A549 (cell line): ENCODE data around the gene ARFGEF3. TPM values are rescaled to one million over a fixed set of nuclear protein-coding genes. Genes with fewer than 3 reads are reported as not detected.

Experiments
- ATAC-seq, 2 experiments: fragments of 200-7000 bp in 1 of 2; fragments of >200 bp in 1 of 2; cut with Nextera tagmentation in 1 of 2; cut with Tn5 transposase in 1 of 2; 3 replicates each; pipeline versions ENCODE4 v1.8.0 to v1.9.1; 2018 to 2020; ENCODE audit warnings: mild to moderate bottlenecking in 1 of 2, moderate library complexity in 1 of 2
- CTCF ChIA-PET: fragments of 300-600 bp; sonication (Branson Sonifier 250); formaldehyde crosslinking; extraction: SDS; loops from one replicate; lab custom pipeline; 2021; ENCODE audit warnings: antibody characterized with exemption, inconsistent platforms; lab: Yijun Ruan, JAX
- POLR2A ChIA-PET: fragments of 350-600 bp; formaldehyde crosslinking; extraction: SDS; loops from one replicate; lab custom pipeline; 2021; ENCODE audit warnings: antibody characterized with exemption, inconsistent platforms; lab: Yijun Ruan, JAX
- DNase-seq, 2 experiments: peaks; one replicate each; pipeline versions ENCODE4 v3.0.0 to v3.0.0-alpha.2; 2011 to 2016; ENCODE audit warnings: low read depth in 1 of 2, low spot score in 1 of 2
- FAIRE-seq: peaks from 2 replicates; lab custom pipeline; 2011; peaks lifted over from hg19 to GRCh38; lab: Jason Lieb, UNC
- H3K27ac ChIP-seq, 2 experiments: fragments of >200 bp; sonication (Bioruptor Twin); formaldehyde crosslinking; 3 replicates each; pipeline ENCODE4 v1.5.1; 2016 to 2017
- H3K4me1 ChIP-seq: fragments of >200 bp; sonication (Bioruptor Twin); formaldehyde crosslinking; 3 replicates; pipeline ENCODE4 v1.6.1; 2016
- H3K4me2 ChIP-seq: fragments of >200 bp; sonication (Bioruptor Twin); formaldehyde crosslinking; 3 replicates; pipeline ENCODE4 v1.6.1; 2016
- H3K4me3 ChIP-seq: fragments of >200 bp; sonication (Bioruptor Twin); formaldehyde crosslinking; 3 replicates; pipeline ENCODE4 v1.5.1; 2016
- H3K9me3 ChIP-seq: fragments of >200 bp; sonication (Bioruptor Twin); formaldehyde crosslinking; 3 replicates; pipeline ENCODE4 v1.6.1; 2016
- BCL3 ChIP-seq: fragments of >200 bp; sonication (Bioruptor Twin); formaldehyde crosslinking; IDR thresholded peaks from 3 replicates; pipeline ENCODE4 v1.6.1; 2016
- HOXA7 ChIP-seq: fragments of 250-450 bp; sonication (Bioruptor Pico); IDR thresholded peaks from 2 replicates; pipeline ENCODE4 v1.5.0; 2020; ENCODE audit warnings: mild to moderate bottlenecking, moderate library complexity
- HOXB13 ChIP-seq: fragments of 250-450 bp; sonication (Bioruptor Pico); IDR thresholded peaks from 2 replicates; pipeline ENCODE4 v1.5.0; 2020; ENCODE audit warnings: low read depth, mild to moderate bottlenecking, moderate library complexity
- HOXB5 ChIP-seq: fragments of 250-450 bp; sonication (Bioruptor Pico); IDR thresholded peaks from 2 replicates; pipeline ENCODE4 v1.5.0; 2020; ENCODE audit warnings: mild to moderate bottlenecking, moderate library complexity
- JUN ChIP-seq, 2 experiments: fragments of >200 bp; sonication (Bioruptor Twin); formaldehyde crosslinking; IDR thresholded peaks; 2 replicates in 1 of 2; 3 replicates in 1 of 2; pipeline ENCODE4 v1.6.1; 2016 to 2017
- JUNB ChIP-seq: fragments of >200 bp; sonication (Bioruptor Twin); formaldehyde crosslinking; IDR thresholded peaks from 2 replicates; pipeline ENCODE4 v1.6.1; 2016
- KDM1A ChIP-seq: fragments of 200-600 bp; sonication (generic); IDR thresholded peaks from 2 replicates; pipeline ENCODE4 v1.6.1; 2016; ENCODE audit warnings: low read depth, mild to moderate bottlenecking
- MAFK ChIP-seq: fragments of 450-650 bp; IDR thresholded peaks from 2 replicates; pipeline ENCODE4 v1.6.1; 2014; ENCODE audit not compliant: partially characterized antibody
- NFE2L2 ChIP-seq: fragments of 150-350 bp; conservative IDR thresholded peaks from 2 replicates; pipeline ENCODE4 v1.6.1; 2014; ENCODE audit warnings: low read length
- PHF8 ChIP-seq: fragments of 200-600 bp; sonication (generic); IDR thresholded peaks from 2 replicates; pipeline ENCODE4 v1.6.1; 2016; ENCODE audit warnings: low read depth, mild to moderate bottlenecking, antibody characterized with exemption, moderate library complexity, borderline replicate concordance
- POLR2A ChIP-seq: IDR thresholded peaks from 2 replicates; pipeline ENCODE4 v1.6.1; 2012; ENCODE audit warnings: mild to moderate bottlenecking, low read length
- POLR2AphosphoS2 ChIP-seq: conservative IDR thresholded peaks from 2 replicates; pipeline ENCODE4 v1.6.1; 2012; ENCODE audit warnings: low read length, improper control_type of control experiment, inconsistent platforms
- RAD21 ChIP-seq, 2 experiments: fragments of >200 bp in 1 of 2; sonication (Bioruptor Twin) in 1 of 2; formaldehyde crosslinking in 1 of 2; IDR thresholded peaks in 1 of 2; conservative IDR thresholded peaks in 1 of 2; 2 replicates in 1 of 2; 3 replicates in 1 of 2; pipeline ENCODE4 v1.6.1; 2012 to 2018; ENCODE audit warnings: inconsistent platforms in 1 of 2
- RFX5 ChIP-seq: fragments of 450-650 bp; IDR thresholded peaks from 2 replicates; pipeline ENCODE4 v1.7.1; 2014; ENCODE audit warnings: antibody characterized with exemption, mild to moderate bottlenecking, moderate library complexity
- RNF2 ChIP-seq: fragments of 200-600 bp; sonication (generic); IDR thresholded peaks from 2 replicates; pipeline ENCODE4 v1.6.1; 2016; ENCODE audit warnings: low read depth, mild to moderate bottlenecking, antibody characterized with exemption, moderate library complexity, borderline replicate concordance
- SMC3 ChIP-seq: fragments of >200 bp; sonication (Bioruptor Twin); formaldehyde crosslinking; IDR thresholded peaks from 3 replicates; pipeline ENCODE4 v1.6.1; 2018; ENCODE audit warnings: inconsistent platforms
- SREBF2 ChIP-seq: fragments of 450-650 bp; IDR thresholded peaks from 2 replicates; pipeline ENCODE4 v1.6.1; 2014; ENCODE audit warnings: mild to moderate bottlenecking, moderate library complexity
- ZSCAN20 ChIP-seq: fragments of 250-450 bp; sonication (Bioruptor Pico); IDR thresholded peaks from 2 replicates; pipeline ENCODE4 v1.8.0; 2022; ENCODE audit warnings: mild to moderate bottlenecking, moderate library complexity
- WGBS: methylation state at CpG from one replicate; pipeline ENCODE4 v1.1.6; 2017; ENCODE audit errors: missing lambda C conversion rate; 5-methylcytosine and 5-hydroxymethylcytosine counted together
- polyA plus RNA-seq, 4 experiments: library from polyadenylated mRNA; depleted of rRNA in 3 of 4; stranded (reverse); fragments of >200 nt; fragmentation: RNase III in 1 of 4; extraction: RNeasy Plus Mini Kit Qiagen cat#74134 plus additional on column Dnase treatment in 1 of 4; gene quantifications; 2 replicates in 3 of 4; 3 replicates in 1 of 4; pipeline ENCODE4 v1.2.3, GENCODE V29; 2011 to 2017
- TF ChIP-seq, protein P1 (sequence below): fragments of 150-350 bp; IDR thresholded peaks from 2 replicates; pipeline ENCODE4 v1.6.1; 2014; ENCODE audit warnings: low read depth, mild to moderate bottlenecking, low read length
- TF ChIP-seq, protein P2 (sequence below): IDR thresholded peaks from 2 replicates; pipeline ENCODE4 v1.6.1; 2012
- TF ChIP-seq, protein P3 (sequence below): fragments of 450-650 bp; IDR thresholded peaks from 2 replicates; pipeline ENCODE4 v1.6.1; 2014; ENCODE audit warnings: antibody characterized with exemption
- TF ChIP-seq, protein P4 (sequence below): IDR thresholded peaks from 2 replicates; pipeline ENCODE4 v1.6.1; 2012; ENCODE audit warnings: low read depth, borderline replicate concordance
- TF ChIP-seq, protein P5 (sequence below): fragments of >200 bp; sonication (Bioruptor Twin); formaldehyde crosslinking; IDR thresholded peaks from 2 replicates; pipeline ENCODE4 v1.6.1; 2016

The ARFGEF3 gene
- polyA plus RNA-seq, 2 of the 4 experiments (the other 2 are of a cell fraction) = 0.15 to 0.83 TPM

GRCh38 chr6:138124096-138124495 lies 37.6 kb upstream of the ARFGEF3 start:
- 13% methylated on average over 4 of the region's 4 CpGs for WGBS
- ChIA-PET CTCF (interaction anchor here (2.7 kb wide), 1 partner anchor 8 kb away, joined by 21 read pairs; no protein-coding TSS in a partner anchor), POLR2A (no interaction called here)
- TF ChIP-seq KDM1A (no peak), SREBF2 (no peak), HOXB5 (CRISPR knock-in tag) (no peak), RAD21 (conservative IDR thresholded peaks at IDR 0.05 in 1 of 2, IDR thresholded peaks at IDR 0.05 in 1 of 2) (no peak), PHF8 (no peak), POLR2A (no peak), JUNB (no peak)
- TF ChIP-seq, protein P1, sequence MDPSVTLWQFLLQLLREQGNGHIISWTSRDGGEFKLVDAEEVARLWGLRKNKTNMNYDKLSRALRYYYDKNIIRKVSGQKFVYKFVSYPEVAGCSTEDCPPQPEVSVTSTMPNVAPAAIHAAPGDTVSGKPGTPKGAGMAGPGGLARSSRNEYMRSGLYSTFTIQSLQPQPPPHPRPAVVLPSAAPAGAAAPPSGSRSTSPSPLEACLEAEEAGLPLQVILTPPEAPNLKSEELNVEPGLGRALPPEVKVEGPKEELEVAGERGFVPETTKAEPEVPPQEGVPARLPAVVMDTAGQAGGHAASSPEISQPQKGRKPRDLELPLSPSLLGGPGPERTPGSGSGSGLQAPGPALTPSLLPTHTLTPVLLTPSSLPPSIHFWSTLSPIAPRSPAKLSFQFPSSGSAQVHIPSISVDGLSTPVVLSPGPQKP = no peak
- TF ChIP-seq, protein P2, sequence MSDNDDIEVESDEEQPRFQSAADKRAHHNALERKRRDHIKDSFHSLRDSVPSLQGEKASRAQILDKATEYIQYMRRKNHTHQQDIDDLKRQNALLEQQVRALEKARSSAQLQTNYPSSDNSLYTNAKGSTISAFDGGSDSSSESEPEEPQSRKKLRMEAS = no peak
- TF ChIP-seq, protein P3, sequence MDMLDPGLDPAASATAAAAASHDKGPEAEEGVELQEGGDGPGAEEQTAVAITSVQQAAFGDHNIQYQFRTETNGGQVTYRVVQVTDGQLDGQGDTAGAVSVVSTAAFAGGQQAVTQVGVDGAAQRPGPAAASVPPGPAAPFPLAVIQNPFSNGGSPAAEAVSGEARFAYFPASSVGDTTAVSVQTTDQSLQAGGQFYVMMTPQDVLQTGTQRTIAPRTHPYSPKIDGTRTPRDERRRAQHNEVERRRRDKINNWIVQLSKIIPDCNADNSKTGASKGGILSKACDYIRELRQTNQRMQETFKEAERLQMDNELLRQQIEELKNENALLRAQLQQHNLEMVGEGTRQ = no peak
- Histone ChIP-seq H3K4me3 (no peak overlapping the region), H3K27ac (no peak overlapping the region), H3K4me1 (no peaks in the 10 kb centered on the region), H3K4me2 (no peak overlapping the region), H3K9me3 (no peaks in the 10 kb centered on the region)
- ATAC-seq (no peak), FAIRE-seq (no peak), DNase-seq (no peak)

- CTCF ChIA-PET = no interaction called here
Measured at GRCh38 chr6:138128096-138128495, 33.6 kb upstream of the ARFGEF3 start.

GRCh38 chr6:138129190-138129589 lies 32.5 kb upstream of the ARFGEF3 start:
- H3K4me3 ChIP-seq = no peak overlapping the region
- ATAC-seq (no peak), DNase-seq (no peak), FAIRE-seq (no peak)
- POLR2A ChIA-PET = no interaction called here
- CTCF ChIA-PET = no interaction called here
- WGBS = 67% methylated on average over 8 of the region's 8 CpGs
- no peaks in the 10 kb centered on the region for H3K9me3 ChIP-seq
- no peak for TF ChIP-seq NFE2L2
- TF ChIP-seq RNF2 = no peak
- no peak for TF ChIP-seq HOXB13
- no peak for TF ChIP-seq SMC3
- TF ChIP-seq, protein P3 = no peak
- no peak overlapping the region for H3K4me2 ChIP-seq
- no peak overlapping the region for H3K27ac ChIP-seq
- H3K4me1 ChIP-seq = no peaks in the 10 kb centered on the region

More at GRCh38 chr6:138128096-138128495, 33.6 kb upstream of the ARFGEF3 start:
- FAIRE-seq (no peak), DNase-seq (no peak), ATAC-seq (no peak)
- H3K27ac ChIP-seq = no peak overlapping the region
- WGBS = 53% methylated on average over 3 of the region's 3 CpGs
- no peak overlapping the region for H3K4me2 ChIP-seq
- POLR2A ChIA-PET = no interaction called here
- no peaks in the 10 kb centered on the region for H3K4me1 ChIP-seq
- H3K4me3 ChIP-seq = no peak overlapping the region
- TF ChIP-seq BCL3 (no peak), RNF2 (no peak), ZSCAN20 (CRISPR knock-in tag) (no peak)
- no peaks in the 10 kb centered on the region for H3K9me3 ChIP-seq

GRCh38 chr6:138142806-138143205 lies 18.9 kb upstream of the ARFGEF3 start:
- no peak overlapping the region for H3K27ac ChIP-seq
- no peaks in the 10 kb centered on the region for H3K4me1 ChIP-seq
- FAIRE-seq (no peak), ATAC-seq (no peak), DNase-seq (no peak)
- CTCF ChIA-PET = no interaction called here
- no peak overlapping the region for H3K4me2 ChIP-seq
- H3K9me3 ChIP-seq = no peaks in the 10 kb centered on the region
- 28% methylated on average over 4 of the region's 4 CpGs for WGBS
- no peak overlapping the region for H3K4me3 ChIP-seq
- TF ChIP-seq POLR2AphosphoS2 (no peak), JUN (IDR thresholded peaks at IDR 0.05) (no peak), HOXA7 (CRISPR knock-in tag) (no peak), RFX5 (no peak), MAFK (no peak)
- TF ChIP-seq, protein P2 = no peak
- TF ChIP-seq, protein P4, sequence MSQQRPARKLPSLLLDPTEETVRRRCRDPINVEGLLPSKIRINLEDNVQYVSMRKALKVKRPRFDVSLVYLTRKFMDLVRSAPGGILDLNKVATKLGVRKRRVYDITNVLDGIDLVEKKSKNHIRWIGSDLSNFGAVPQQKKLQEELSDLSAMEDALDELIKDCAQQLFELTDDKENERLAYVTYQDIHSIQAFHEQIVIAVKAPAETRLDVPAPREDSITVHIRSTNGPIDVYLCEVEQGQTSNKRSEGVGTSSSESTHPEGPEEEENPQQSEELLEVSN = no peak
- TF ChIP-seq, protein P5, sequence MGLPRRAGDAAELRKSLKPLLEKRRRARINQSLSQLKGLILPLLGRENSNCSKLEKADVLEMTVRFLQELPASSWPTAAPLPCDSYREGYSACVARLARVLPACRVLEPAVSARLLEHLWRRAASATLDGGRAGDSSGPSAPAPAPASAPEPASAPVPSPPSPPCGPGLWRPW = no peak
- POLR2A ChIA-PET = no interaction called here
